GM20000 (cell line): Measurements from ENCODE around the gene FAM53B.

Source experiments
- DNase-seq: peaks from one replicate; pipeline ENCODE4 v3.0.0; 2012; ENCODE audit warnings: low spot score
- CTCF ChIP-seq: IDR thresholded peaks from 2 replicates; pipeline ENCODE4 v1.5.1; 2012; ENCODE audit warnings: mild to moderate bottlenecking, control low read depth; ENCODE audit errors: extremely low read depth, missing control alignments

The FAM53B gene

DNA sequence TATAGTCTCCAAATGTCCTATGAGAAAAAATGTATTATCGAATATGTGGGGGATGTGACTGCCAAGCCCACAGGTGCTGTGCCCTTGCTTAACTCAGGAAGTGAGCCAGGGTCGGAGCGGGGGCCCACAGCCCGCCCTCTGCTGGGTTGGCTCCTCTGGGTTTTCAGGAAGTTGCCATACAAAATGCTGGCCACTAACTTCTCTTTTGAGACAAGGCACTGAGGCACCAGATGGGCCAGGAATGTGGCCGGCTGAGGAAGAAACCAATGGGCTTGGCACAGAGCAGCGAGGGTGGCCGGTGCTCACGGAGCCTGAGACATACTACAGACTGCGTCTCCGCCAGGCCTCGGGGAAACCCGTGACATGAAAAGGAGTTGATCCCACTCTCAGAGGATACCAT, 58.9 kb downstream of the FAM53B start:
- no peak for DNase-seq

GRCh38 chr10:124683814-124684213, 60.4 kb downstream of the FAM53B start:
- DNase-seq = no peak
- TF ChIP-seq CTCF = no peak

More for the DNA sequence above, 58.9 kb downstream of the FAM53B start:
- no peak for TF ChIP-seq CTCF

- no peak for TF ChIP-seq CTCF
- DNase-seq = no peak
Observed at GRCh38 chr10:124681626-124682552, 62.3 kb downstream of the FAM53B start.

- no peak for TF ChIP-seq CTCF
Observed at GRCh38 chr10:124681091-124681490, 63.1 kb downstream of the FAM53B start.

GRCh38 chr10:124680675-124681074, 63.5 kb downstream of the FAM53B start:
- TF ChIP-seq CTCF = no peak
- DNase-seq = no peak

More at GRCh38 chr10:124681091-124681490, 63.1 kb downstream of the FAM53B start:
- DNase-seq = no peak

- DNase-seq = no peak
- no peak for TF ChIP-seq CTCF
Observed at GRCh38 chr10:124679401-124679800, 64.8 kb downstream of the FAM53B start.

GRCh38 chr10:124678557-124679240, 65.5 kb downstream of the FAM53B start:
- TF ChIP-seq CTCF = no peak
- no peak for DNase-seq
